Skeletal muscle tissue (tissue), 4 donors: ENCODE results near the gene ERC2. TPM values are rescaled to one million over a fixed set of nuclear protein-coding genes. Genes with fewer than 3 reads are reported as not detected.

Experiments
- H3K27ac ChIP-seq: one replicate; pipeline ENCODE4 v1.7.0; 2013; ENCODE audit warnings: mild to moderate bottlenecking, low read depth, low read length, inconsistent platforms
- H3K27me3 ChIP-seq, 3 donors: one replicate each; pipeline ENCODE4 v1.7.0; 2013; ENCODE audit warnings: low read length in 3 of 3; ENCODE audit not compliant: control insufficient read depth in 3 of 3, insufficient read depth in 3 of 3
- H3K36me3 ChIP-seq, 3 donors: one replicate each; pipeline ENCODE4 v1.7.0; 2013; ENCODE audit warnings: low read length in 3 of 3; ENCODE audit not compliant: control insufficient read depth in 3 of 3, insufficient read depth in 3 of 3
- H3K4me1 ChIP-seq, 3 donors: one replicate each; pipeline ENCODE4 v1.7.0; 2013; ENCODE audit warnings: low read length in 3 of 3, mild to moderate bottlenecking in 3 of 3; ENCODE audit not compliant: control insufficient read depth in 3 of 3, insufficient read depth in 3 of 3
- H3K4me3 ChIP-seq, 3 donors: one replicate each; pipeline ENCODE4 v1.7.0; 2013; ENCODE audit warnings: low read length in 3 of 3
- H3K9ac ChIP-seq, 3 donors: one replicate each; pipeline ENCODE4 v1.7.0; 2013; ENCODE audit warnings: low read length in 3 of 3, mild to moderate bottlenecking in 3 of 3, moderate library complexity in 2 of 3, low read depth in 1 of 3
- H3K9me3 ChIP-seq, 3 donors: one replicate each; pipeline ENCODE4 v1.7.0; 2013; ENCODE audit warnings: low read length in 3 of 3; ENCODE audit not compliant: control insufficient read depth in 3 of 3
- total RNA-seq: library from RNA; depleted of rRNA; stranded (reverse); fragments of >200 nt; gene quantifications from one replicate; pipeline ENCODE4 v1.2.3, GENCODE V29; 2014
- donor health status: Osteomylitis.

Gene ERC2
- total RNA-seq, 1 donor from 2014 or later: 1.0 TPM

DNA sequence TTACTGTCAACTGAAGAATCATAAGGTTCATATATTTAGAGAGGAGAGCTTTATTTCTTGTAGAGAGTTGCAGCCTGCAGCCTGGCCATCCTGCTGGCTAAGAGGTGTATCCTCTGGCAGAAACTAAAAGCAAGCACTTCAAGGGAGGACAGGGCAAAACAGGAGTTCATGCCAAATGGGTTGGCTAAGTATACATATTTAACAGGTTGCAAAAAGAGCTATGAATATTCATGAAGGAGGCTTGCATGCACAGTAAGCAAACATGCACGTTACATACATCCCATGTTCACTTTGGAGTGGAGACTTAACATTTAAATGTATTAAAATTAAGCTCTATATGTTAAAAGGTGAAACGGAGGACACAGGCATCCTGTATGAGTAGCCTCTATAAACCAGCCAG lies 354.4 kb downstream of the ERC2 start:
- Histone ChIP-seq H3K27ac (no peak overlapping the region), H3K27me3 (no peaks in the 10 kb centered on the region), H3K9me3 (no peaks in the 10 kb centered on the region), H3K4me1 (no peaks in the 10 kb centered on the region), H3K4me3 (no peak overlapping the region), H3K9ac (no peak overlapping the region), H3K36me3 (no peaks in the 10 kb centered on the region)

DNA sequence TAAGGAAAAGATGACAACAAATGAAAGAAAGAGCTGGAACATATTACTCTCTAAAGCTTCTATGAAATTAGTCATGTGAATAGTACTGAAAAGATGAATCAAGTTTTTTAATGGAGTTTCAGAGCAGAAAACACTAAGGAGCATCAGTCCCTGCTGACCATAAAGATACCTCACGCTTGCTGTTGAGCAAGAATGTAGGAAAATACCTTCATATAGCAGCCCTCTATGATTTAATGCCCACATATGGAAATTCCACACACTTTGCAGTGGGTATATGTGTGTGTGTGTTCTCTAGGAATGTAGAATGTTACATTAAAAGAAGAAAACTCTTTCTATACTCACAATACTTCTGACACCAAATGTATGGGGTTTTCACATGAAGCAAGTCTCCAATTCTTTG lies 355.0 kb downstream of the ERC2 start:
- Histone ChIP-seq H3K27me3 (no peaks in the 10 kb centered on the region), H3K9ac (no peak overlapping the region), H3K4me3 (no peak overlapping the region), H3K36me3 (no peaks in the 10 kb centered on the region), H3K9me3 (no peaks in the 10 kb centered on the region), H3K4me1 (no peaks in the 10 kb centered on the region), H3K27ac (no peak overlapping the region)

DNA sequence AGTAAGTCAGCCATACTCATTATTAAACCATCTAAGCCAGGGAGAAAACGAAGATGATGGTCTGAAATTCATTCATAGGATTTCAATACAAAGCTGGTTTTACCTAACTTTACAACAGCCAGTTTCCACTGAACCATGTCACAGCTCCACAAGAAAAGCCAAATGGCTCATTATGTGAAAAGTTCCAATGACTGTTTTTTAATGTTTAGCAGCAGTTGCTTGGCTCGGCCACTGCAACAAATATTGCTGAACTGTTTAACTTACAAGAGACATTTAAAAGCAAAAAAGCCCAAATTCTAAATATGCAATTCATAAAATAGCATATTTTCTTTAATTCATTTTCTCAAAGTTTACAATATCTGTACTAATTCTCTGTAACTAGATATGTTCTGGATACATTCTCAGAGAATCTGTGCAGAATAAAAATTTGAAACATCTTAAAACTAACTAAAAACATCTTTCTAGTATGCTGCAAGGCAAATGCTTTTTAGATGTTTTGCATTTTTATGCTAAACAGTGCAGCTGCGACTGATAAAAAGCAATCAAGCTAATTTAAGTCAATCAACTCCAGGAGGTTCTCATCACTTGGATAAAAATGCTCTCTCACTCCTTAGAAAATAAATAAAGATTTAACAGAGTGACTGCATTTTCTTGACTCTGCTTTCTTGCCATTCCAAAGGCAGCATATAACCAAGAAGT lies 356.5 kb downstream of the ERC2 start:
- Histone ChIP-seq H3K9me3 (no peaks in the 10 kb centered on the region), H3K36me3 (no peaks in the 10 kb centered on the region), H3K27me3 (no peaks in the 10 kb centered on the region), H3K27ac (no peak overlapping the region), H3K9ac (no peak overlapping the region), H3K4me3 (no peak overlapping the region), H3K4me1 (no peaks in the 10 kb centered on the region)

DNA sequence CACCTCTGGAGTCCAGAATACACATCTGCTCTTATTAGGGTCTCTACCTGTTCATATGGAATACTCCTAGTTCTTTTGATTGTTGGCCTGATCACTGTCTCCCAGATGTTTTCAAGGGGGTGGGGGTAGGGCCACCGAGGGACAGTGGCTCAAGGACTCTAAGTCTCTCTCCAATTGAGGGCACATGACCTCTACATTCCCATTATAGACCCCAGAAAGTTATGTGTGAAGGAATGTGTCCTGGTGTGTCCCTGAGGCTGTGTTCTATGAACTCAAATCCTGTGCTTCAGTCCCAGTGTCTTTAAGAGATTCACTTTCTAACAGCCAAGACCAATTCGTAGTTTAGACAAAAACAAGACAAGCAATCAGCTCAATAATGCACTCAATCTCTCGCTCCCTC lies 357.4 kb downstream of the ERC2 start:
- Histone ChIP-seq H3K36me3 (no peaks in the 10 kb centered on the region), H3K4me1 (no peaks in the 10 kb centered on the region), H3K27ac (no peak overlapping the region), H3K9me3 (no peaks in the 10 kb centered on the region), H3K4me3 (no peak overlapping the region), H3K27me3 (no peaks in the 10 kb centered on the region), H3K9ac (no peak overlapping the region)

DNA sequence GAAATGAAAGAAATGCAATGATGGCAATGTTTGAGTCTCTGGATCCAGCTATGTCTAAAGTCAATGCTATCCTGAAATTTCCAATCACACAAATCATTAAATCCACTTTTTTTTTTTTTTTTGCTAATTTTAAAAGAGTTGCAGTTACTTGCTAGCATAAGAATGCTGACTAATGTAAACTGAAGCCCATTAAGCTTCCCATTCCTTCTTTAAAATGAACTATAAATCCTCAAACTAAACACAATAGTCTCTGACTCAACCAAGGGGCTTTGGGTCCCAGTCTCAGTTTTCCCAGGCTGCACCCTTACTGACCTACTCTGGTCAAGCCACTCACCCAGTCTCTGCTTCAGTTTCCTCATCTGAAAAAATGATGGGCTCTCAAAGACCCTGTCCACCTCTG lies 361.1 kb downstream of the ERC2 start:
- Histone ChIP-seq H3K9me3 (no peaks in the 10 kb centered on the region), H3K27ac (no peak overlapping the region), H3K4me1 (no peaks in the 10 kb centered on the region), H3K27me3 (no peaks in the 10 kb centered on the region), H3K4me3 (no peak overlapping the region), H3K36me3 (no peaks in the 10 kb centered on the region), H3K9ac (no peak overlapping the region)

DNA sequence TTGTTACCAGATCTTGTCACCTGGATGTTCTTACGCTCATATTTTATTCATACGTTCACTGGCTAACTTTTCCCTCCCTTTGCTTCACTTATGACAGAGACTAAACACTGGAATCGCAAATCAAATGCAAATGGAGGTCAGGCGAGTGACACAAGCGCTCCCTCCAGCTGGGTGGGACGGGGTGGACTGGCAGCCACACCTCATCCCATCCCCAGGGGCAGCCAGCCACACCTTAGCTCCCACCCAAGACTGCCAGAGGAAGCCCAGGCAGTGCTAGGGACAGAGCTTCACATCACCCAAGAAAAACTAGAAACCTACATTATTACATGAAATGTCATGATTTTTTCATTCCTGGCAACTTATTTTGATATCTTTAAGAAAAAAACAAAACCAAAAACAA lies 366.2 kb downstream of the ERC2 start:
- H3K27me3 ChIP-seq: no peaks in the 10 kb centered on the region
- no peak overlapping the region for H3K27ac ChIP-seq
- no peak overlapping the region for H3K4me3 ChIP-seq
- no peaks in the 10 kb centered on the region for H3K36me3 ChIP-seq
- H3K9ac ChIP-seq: no peak overlapping the region
- no peaks in the 10 kb centered on the region for H3K4me1 ChIP-seq
- no peaks in the 10 kb centered on the region for H3K9me3 ChIP-seq

DNA sequence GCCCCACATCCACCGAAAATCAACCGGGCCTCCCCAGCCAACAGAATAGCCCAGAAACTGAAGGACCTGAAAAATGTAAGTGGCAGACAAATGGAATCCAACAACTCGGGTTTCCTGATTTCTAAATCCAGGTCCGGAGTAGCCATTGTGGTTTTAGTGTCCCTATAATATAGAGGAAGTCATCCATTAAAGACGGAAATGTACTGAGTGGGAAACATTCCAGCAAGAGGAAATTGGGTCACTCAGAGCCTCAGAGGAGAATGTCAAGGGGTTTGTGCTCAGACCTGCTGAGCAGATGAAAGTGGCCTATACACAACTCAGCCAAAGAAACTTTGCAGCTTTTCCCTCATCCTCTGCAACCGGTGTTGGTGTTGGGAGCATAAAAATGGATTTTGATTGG lies 366.7 kb downstream of the ERC2 start:
- Histone ChIP-seq H3K9ac (no peak overlapping the region), H3K27me3 (no peaks in the 10 kb centered on the region), H3K4me1 (no peaks in the 10 kb centered on the region), H3K9me3 (no peaks in the 10 kb centered on the region), H3K36me3 (no peaks in the 10 kb centered on the region), H3K27ac (no peak overlapping the region), H3K4me3 (no peak overlapping the region)

DNA sequence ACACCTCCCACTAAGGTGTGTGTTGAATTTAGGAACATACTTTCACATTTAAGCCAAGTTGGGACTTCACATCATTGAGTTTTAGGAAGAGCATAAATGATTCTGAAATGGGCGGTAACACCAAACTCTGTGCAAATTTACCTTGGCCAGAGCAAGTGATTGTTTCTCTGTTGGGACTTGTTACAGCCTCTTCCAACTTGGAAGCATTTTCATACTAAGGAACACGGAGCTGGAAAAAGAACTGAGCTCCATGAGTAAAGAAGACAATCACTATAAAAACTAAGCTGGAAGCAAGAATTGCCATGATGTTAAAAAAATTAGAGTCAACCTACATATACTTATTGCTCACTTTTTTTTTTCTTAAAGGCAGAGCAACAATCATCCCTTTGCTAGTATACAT lies 371.3 kb downstream of the ERC2 start:
- Histone ChIP-seq H3K36me3 (no peaks in the 10 kb centered on the region), H3K9me3 (no peaks in the 10 kb centered on the region), H3K27ac (no peak overlapping the region), H3K4me3 (no peak overlapping the region), H3K27me3 (no peaks in the 10 kb centered on the region), H3K9ac (no peak overlapping the region), H3K4me1 (no peaks in the 10 kb centered on the region)

DNA sequence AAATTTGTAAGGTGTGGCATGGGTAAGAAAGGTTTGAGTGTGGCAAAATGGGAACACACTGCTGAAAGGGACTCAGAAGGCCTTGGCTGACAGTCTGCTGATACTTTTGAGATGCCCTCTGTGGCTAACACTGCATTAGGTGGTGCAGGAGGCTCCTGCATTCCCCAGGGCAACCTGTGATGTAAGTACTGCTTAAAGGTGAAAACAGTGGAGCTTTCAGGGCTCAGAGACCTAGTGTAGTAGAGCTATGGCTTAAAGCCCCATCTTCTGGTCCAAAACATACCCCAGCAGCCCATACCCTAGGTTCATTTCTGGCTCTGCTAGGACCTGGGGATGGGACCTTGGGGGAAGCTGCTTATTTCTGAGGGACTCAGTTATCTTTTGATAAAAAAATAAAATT lies 374.1 kb downstream of the ERC2 start:
- no peaks in the 10 kb centered on the region for H3K9me3 ChIP-seq
- H3K4me1 ChIP-seq: no peaks in the 10 kb centered on the region
- no peak overlapping the region for H3K27ac ChIP-seq
- H3K36me3 ChIP-seq: no peaks in the 10 kb centered on the region
- H3K27me3 ChIP-seq: no peaks in the 10 kb centered on the region
- H3K4me3 ChIP-seq: no peak overlapping the region
- H3K9ac ChIP-seq: no peak overlapping the region

DNA sequence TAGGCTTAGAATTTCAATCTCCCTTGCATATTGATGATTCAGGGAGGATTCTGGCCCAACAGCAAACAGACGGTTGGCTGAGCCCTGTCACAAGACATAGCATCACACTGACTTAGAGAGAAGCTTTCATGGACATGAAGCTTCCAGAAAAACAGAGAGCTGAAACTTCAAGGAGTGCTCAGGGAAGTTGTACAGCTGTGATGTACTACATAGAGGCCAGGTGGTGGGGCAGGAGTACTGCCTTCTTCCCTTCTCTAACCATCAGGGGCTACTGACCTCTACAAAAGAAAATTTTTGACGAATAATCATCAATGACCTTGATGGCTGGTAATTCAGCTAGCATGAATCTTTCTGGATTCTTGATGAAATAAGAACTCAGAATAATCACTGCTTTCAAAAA lies 378.5 kb downstream of the ERC2 start:
- no peak overlapping the region for H3K27ac ChIP-seq
- no peaks in the 10 kb centered on the region for H3K4me1 ChIP-seq
- no peaks in the 10 kb centered on the region for H3K36me3 ChIP-seq
- H3K4me3 ChIP-seq: no peak overlapping the region
- no peak overlapping the region for H3K9ac ChIP-seq
- H3K9me3 ChIP-seq: no peaks in the 10 kb centered on the region
- no peaks in the 10 kb centered on the region for H3K27me3 ChIP-seq
